Spleen (tissue), 11 donors: ENCODE measurements around the gene TMEM14B. TPM values are rescaled to one million over a fixed set of nuclear protein-coding genes. Genes with fewer than 3 reads are reported as not detected.
"Not testable (repeated sequence)": the region's sequence is repeated elsewhere in the genome, so short reads cannot be mapped to it uniquely, and the experiment has no call there.

ENCODE experiments used
- DNase-seq: peaks from one replicate; pipeline ENCODE4 v3.0.0-alpha.2; 2020
- H3K27ac ChIP-seq, 8 donors: fragments of 200-600 bp; sonication (generic) in 7 of 8; 1 replicate in 4 of 8; 2 replicates in 4 of 8; pipeline versions ENCODE4 v1.5.0 to v1.8.0; 2016 to 2021; ENCODE audit warnings: inconsistent platforms in 4 of 8, mild to moderate bottlenecking in 4 of 8, moderate library complexity in 1 of 8
- H3K27me3 ChIP-seq, 7 donors: fragments of 200-600 bp; sonication (generic) in 6 of 7; replicated peaks in 1 of 7; 1 replicate in 4 of 7; 2 replicates in 3 of 7; pipeline versions ENCODE4 v1.5.0 to v1.8.0; 2016 to 2021; ENCODE audit warnings: inconsistent platforms in 3 of 7, mild to moderate bottlenecking in 1 of 7
- H3K36me3 ChIP-seq, 6 donors: fragments of 200-600 bp; sonication (generic) in 5 of 6; 1 replicate in 4 of 6; 2 replicates in 2 of 6; pipeline versions ENCODE4 v1.5.0 to v1.8.0; 2016 to 2021; ENCODE audit warnings: inconsistent platforms in 2 of 6
- H3K4me1 ChIP-seq, 6 donors: fragments of 200-600 bp; sonication (generic) in 5 of 6; 1 replicate in 3 of 6; 2 replicates in 3 of 6; pipeline versions ENCODE4 v1.5.0 to v1.8.0; 2016 to 2021; ENCODE audit warnings: inconsistent platforms in 3 of 6
- H3K4me3 ChIP-seq, 8 donors: fragments of 200-600 bp; sonication (generic) in 7 of 8; 1 replicate in 4 of 8; 2 replicates in 4 of 8; pipeline versions ENCODE4 v1.5.0 to v1.8.0; 2016 to 2021; ENCODE audit warnings: inconsistent platforms in 4 of 8, mild to moderate bottlenecking in 4 of 8, moderate library complexity in 2 of 8
- H3K9me3 ChIP-seq, 8 donors: fragments of 200-600 bp; sonication (generic) in 7 of 8; 1 replicate in 4 of 8; 2 replicates in 4 of 8; pipeline versions ENCODE4 v1.5.0 to v1.8.0; 2016 to 2021; ENCODE audit warnings: inconsistent platforms in 4 of 8
- POLR2A ChIP-seq, 3 donors: fragments of 450-650 bp; IDR thresholded peaks; one replicate each; pipeline ENCODE4 v1.5.1; 2017; ENCODE audit warnings: antibody characterized with exemption in 3 of 3, mild to moderate bottlenecking in 1 of 3
- POLR2AphosphoS5 ChIP-seq, 3 donors: sonication (generic); formaldehyde crosslinking; IDR thresholded peaks; one replicate each; pipeline ENCODE4 v1.5.1; 2017; ENCODE audit warnings: antibody characterized with exemption in 3 of 3
- WGBS, 5 donors: extraction: QIAGEN DNeasy Blood & Tissue Kit in 3 of 5; methylation state at CpG; one replicate each; pipeline versions ENCODE4 v1.1.5 to v1.1.7; 2013 to 2018; 5-methylcytosine and 5-hydroxymethylcytosine counted together
- intact Hi-C: fragments of 100-400 bp; cut with DNase I; formaldehyde crosslinking; loops from one replicate; pipeline ENCODE4 v1.15.0; 2023; ENCODE audit warnings: low total_unique reads
- polyA plus RNA-seq, 3 donors: library from polyadenylated mRNA; stranded (reverse); fragments of 200-250 nt; gene quantifications; one replicate each; pipeline ENCODE4 v1.2.1, GENCODE V29; 2013
- total RNA-seq, 7 donors: library from RNA; depleted of rRNA in 3 of 7; stranded (reverse); fragments of >200 nt in 3 of 7; fragmentation: NEBNext Ultra II Directional in 4 of 7; extraction: Animal tissue kit (Norgen Biotek cat#: 25700) in 4 of 7; gene quantifications; one replicate each; pipeline versions ENCODE4 v1.1.0 to v1.2.1, GENCODE V29; 2016 to 2021
- TF ChIP-seq, protein P1 (sequence below), 11 experiments: fragments of 200-600 bp in 7 of 11; fragments of 450-650 bp in 4 of 11; sonication (generic) in 4 of 11; IDR thresholded peaks in 8 of 11; conservative IDR thresholded peaks in 3 of 11; 1 replicate in 7 of 11; 2 replicates in 4 of 11; pipeline versions ENCODE4 v1.4.0 to v1.8.0; 2016 to 2021; ENCODE audit warnings: antibody characterized with exemption in 11 of 11, inconsistent platforms in 4 of 11, mild to moderate bottlenecking in 1 of 11
- donor health status: healthy with polysubstance abuse.
- donor health status: DM: no; HTN: no; CAD: no; lungs with moderate emphysema.
- donor health status: DM: no; HTN: no; CAD: no.
- donor health status: Bipolar disorder and iron deficiency.
- donor health status: healthy.
- donor health status: DM: no; HTN: no; CAD: no.
- donor health status: DM: yes; HTN: yes; CAD: no.

The TMEM14B gene
- total and polyA plus RNA-seq, 10 donors: 49.7 to 83.5 (median 59.5) TPM

DNA sequence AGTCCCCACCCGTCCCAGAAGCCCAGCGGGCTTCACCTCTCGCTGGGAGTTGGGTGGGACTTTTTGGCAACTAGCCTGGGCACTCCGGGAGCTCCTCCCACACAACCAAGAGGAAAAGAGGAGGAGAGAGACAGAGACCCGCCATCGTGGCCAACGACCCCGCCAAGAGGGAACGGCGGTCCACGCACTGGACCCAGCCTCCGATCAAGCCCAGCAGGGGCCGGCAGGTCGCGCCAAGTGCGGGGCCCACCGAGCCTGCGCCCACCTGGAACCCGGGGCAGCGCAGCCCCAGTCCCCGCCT is 27.7 kb upstream of the TMEM14B start:
- H3K36me3 ChIP-seq: peaks cover 0 to 3% (median 0%) of the 10 kb centered on the region in 6 donors
- peaks cover 11 to 52% (median 31%) of the 10 kb centered on the region in 6 donors for H3K4me1 ChIP-seq
- H3K9me3 ChIP-seq: peaks cover 0 to 25% (median 14%) of the 10 kb centered on the region in 8 donors
- peak overlapping the region; percentile 41 to 67 (median 54) for H3K4me3 ChIP-seq
- peak overlapping the region; percentile 51 to 94 (median 90) for H3K27ac ChIP-seq
- DNase-seq: no peak
- H3K27me3 ChIP-seq: no peaks in the 10 kb centered on the region
- intact Hi-C loops: no loop called here
- 30 to 64% (median 38%) methylated on average over 11 to 21 of the region's 21 CpGs for WGBS, 5 donors
- TF ChIP-seq, protein P1, sequence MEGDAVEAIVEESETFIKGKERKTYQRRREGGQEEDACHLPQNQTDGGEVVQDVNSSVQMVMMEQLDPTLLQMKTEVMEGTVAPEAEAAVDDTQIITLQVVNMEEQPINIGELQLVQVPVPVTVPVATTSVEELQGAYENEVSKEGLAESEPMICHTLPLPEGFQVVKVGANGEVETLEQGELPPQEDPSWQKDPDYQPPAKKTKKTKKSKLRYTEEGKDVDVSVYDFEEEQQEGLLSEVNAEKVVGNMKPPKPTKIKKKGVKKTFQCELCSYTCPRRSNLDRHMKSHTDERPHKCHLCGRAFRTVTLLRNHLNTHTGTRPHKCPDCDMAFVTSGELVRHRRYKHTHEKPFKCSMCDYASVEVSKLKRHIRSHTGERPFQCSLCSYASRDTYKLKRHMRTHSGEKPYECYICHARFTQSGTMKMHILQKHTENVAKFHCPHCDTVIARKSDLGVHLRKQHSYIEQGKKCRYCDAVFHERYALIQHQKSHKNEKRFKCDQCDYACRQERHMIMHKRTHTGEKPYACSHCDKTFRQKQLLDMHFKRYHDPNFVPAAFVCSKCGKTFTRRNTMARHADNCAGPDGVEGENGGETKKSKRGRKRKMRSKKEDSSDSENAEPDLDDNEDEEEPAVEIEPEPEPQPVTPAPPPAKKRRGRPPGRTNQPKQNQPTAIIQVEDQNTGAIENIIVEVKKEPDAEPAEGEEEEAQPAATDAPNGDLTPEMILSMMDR (IDR thresholded peaks at IDR 0.05 in 8 of 11, conservative IDR thresholded peaks at IDR 0.05 in 3 of 11): no peak
- no peak for TF ChIP-seq POLR2AphosphoS5 (IDR thresholded peaks at IDR 0.05)
- no peak for TF ChIP-seq POLR2A (IDR thresholded peaks at IDR 0.05)

DNA sequence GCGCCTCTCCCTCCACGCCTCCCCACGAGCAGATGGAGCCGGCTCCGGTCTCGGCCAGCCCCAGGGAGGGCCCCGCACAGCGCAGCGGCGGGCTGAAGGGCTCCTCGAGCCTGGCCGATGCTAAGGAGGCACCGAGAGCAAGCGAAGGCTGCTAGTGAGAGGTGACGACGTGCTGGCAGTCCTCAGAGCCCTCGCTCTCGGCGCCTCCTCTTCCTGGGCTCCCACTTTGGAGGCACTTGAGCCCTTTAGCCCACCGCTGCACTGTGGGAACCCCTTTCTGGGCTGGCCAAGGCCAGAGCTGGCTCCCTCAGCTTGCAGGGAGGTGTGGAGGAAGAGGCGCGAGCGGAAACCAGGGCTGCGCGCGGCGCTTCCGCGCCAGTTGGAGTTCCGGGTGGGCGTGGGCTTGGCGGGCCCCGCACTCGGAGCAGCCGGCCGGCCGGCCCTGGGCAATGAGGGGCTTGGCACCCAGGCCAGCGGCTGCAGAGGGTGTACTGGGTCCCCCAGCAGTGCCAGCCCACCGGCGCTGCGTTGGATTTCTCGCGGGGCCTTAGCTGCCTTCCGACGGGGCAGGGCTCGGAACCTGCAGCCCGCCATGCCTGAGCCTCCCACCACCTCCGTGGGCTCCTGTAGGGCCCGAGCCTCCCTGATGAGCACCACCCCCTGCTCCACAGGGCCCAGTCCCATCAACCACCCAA is 27.2 kb upstream of the TMEM14B start:
- peaks cover 0 to 8% (median 0%) of the 10 kb centered on the region in 6 donors for H3K36me3 ChIP-seq
- peak overlapping the region; percentile 51 to 94 (median 90) for H3K27ac ChIP-seq
- intact Hi-C loops: no loop called here
- H3K4me3 ChIP-seq: peak overlapping the region; percentile 41 to 67 (median 54)
- peaks cover 11 to 55% (median 31%) of the 10 kb centered on the region in 6 donors for H3K4me1 ChIP-seq
- H3K9me3 ChIP-seq: peaks cover 0 to 25% (median 14%) of the 10 kb centered on the region in 8 donors
- no peaks in the 10 kb centered on the region for H3K27me3 ChIP-seq
- DNase-seq: peak; percentile 95
- TF ChIP-seq POLR2AphosphoS5 (IDR thresholded peaks at IDR 0.05): peak; percentile 75 to 91 (median 90)
- TF ChIP-seq, protein P1 (IDR thresholded peaks at IDR 0.05 in 8 of 11, conservative IDR thresholded peaks at IDR 0.05 in 3 of 11): no peak
- peak in 1 of 3 donors; percentile 49 for TF ChIP-seq POLR2A (IDR thresholded peaks at IDR 0.05)
- WGBS, 5 donors: 13 to 43% (median 30%) methylated on average over 26 to 49 of the region's 49 CpGs

- peak overlapping the region in 7 of 8 donors; percentile 83 to 94 (median 92) for H3K27ac ChIP-seq
- H3K4me1 ChIP-seq: peaks cover 11 to 62% (median 33%) of the 10 kb centered on the region in 6 donors
- intact Hi-C loops, DNase-seq, H3K27me3 ChIP-seq: not testable (repeated sequence)
- WGBS, 5 donors: 80 to 91% (median 86%) methylated on average over 17 of the region's 17 CpGs
- H3K4me3 ChIP-seq: peak overlapping the region; percentile 41 to 67 (median 54)
- peaks cover 0 to 16% (median 2%) of the 10 kb centered on the region in 6 donors for H3K36me3 ChIP-seq
- peaks cover 0 to 25% (median 14%) of the 10 kb centered on the region in 8 donors for H3K9me3 ChIP-seq
These were observed 26.4 kb upstream of the TMEM14B start for GRCh38 chr6:10720960-10721849.

GRCh38 chr6:10721850-10722569 is 25.6 kb upstream of the TMEM14B start:
- 77 to 88% (median 83%) methylated on average over 11 of the region's 11 CpGs for WGBS, 5 donors
- Histone ChIP-seq H3K27me3 (no peaks in the 10 kb centered on the region), H3K9me3 (peaks cover 0 to 25% (median 14%) of the 10 kb centered on the region in 8 donors), H3K27ac (peak overlapping the region; percentile 53 to 89 (median 86)), H3K36me3 (peaks cover 0 to 22% (median 2%) of the 10 kb centered on the region in 6 donors), H3K4me3 (peak overlapping the region; percentile 46 to 77 (median 62)), H3K4me1 (peaks cover 11 to 68% (median 37%) of the 10 kb centered on the region in 6 donors)
- TF ChIP-seq, protein P1 (IDR thresholded peaks at IDR 0.05 in 8 of 11, conservative IDR thresholded peaks at IDR 0.05 in 3 of 11): no peak
- TF ChIP-seq POLR2A (IDR thresholded peaks at IDR 0.05): no peak
- no peak for TF ChIP-seq POLR2AphosphoS5 (IDR thresholded peaks at IDR 0.05)
- no peak for DNase-seq
- intact Hi-C loops: no loop called here
